Gastrocnemius medialis (tissue), 4 donors: Measurements from ENCODE around the gene XCL1. TPM values are rescaled to one million over a fixed set of nuclear protein-coding genes. Genes with fewer than 3 reads are reported as not detected.
A peak's percentile ranks its signal among the peaks of the same experiment; 100 is the strongest.
"Not testable (repeated sequence)": the region's sequence is repeated elsewhere in the genome, so short reads cannot be mapped to it uniquely, and the experiment has no call there.

Experiments used
- ATAC-seq, 2 donors: fragments of 150-250 bp; one replicate each; pipeline ENCODE4 v1.9.1; 2016
- DNase-seq, 2 donors: peaks; one replicate each; pipeline ENCODE4 v3.0.0-alpha.2; 2019
- H3K27ac ChIP-seq, 4 donors: fragments of 200-600 bp; sonication (generic); 1 replicate in 1 of 4; 2 replicates in 3 of 4; pipeline ENCODE4 v1.5.1; 2016 to 2018; ENCODE audit warnings: mild to moderate bottlenecking in 2 of 4, moderate library complexity in 1 of 4
- H3K27me3 ChIP-seq, 3 donors: fragments of 200-600 bp; sonication (generic) in 2 of 3; 1 replicate in 1 of 3; 2 replicates in 2 of 3; pipeline versions ENCODE4 v1.5.1 to v1.6.0; 2016 to 2019; ENCODE audit warnings: mild to moderate bottlenecking in 1 of 3, moderate library complexity in 1 of 3
- H3K36me3 ChIP-seq, 2 donors: fragments of 200-600 bp; sonication (generic) in 1 of 2; one replicate each; pipeline ENCODE4 v1.5.1; 2017 to 2018
- H3K4me1 ChIP-seq, 2 donors: fragments of 200-600 bp; sonication (generic) in 1 of 2; one replicate each; pipeline ENCODE4 v1.5.1; 2016 to 2017; ENCODE audit warnings: mild to moderate bottlenecking in 2 of 2
- H3K4me3 ChIP-seq, 4 donors: fragments of 200-600 bp; sonication (generic) in 3 of 4; 1 replicate in 1 of 4; 2 replicates in 3 of 4; pipeline ENCODE4 v1.5.1; 2016 to 2019; ENCODE audit warnings: mild to moderate bottlenecking in 2 of 4
- H3K9me3 ChIP-seq, 3 donors: fragments of 200-600 bp; sonication (generic) in 2 of 3; 1 replicate in 1 of 3; 2 replicates in 2 of 3; pipeline ENCODE4 v1.5.1; 2016 to 2019
- POLR2A ChIP-seq, 2 donors: fragments of 450-650 bp; IDR thresholded peaks; one replicate each; pipeline ENCODE4 v1.6.1; 2017; ENCODE audit warnings: antibody characterized with exemption in 2 of 2, mild to moderate bottlenecking in 2 of 2, moderate library complexity in 2 of 2
- in situ Hi-C, 4 donors: fragments of 200-750 bp; cut with MboI; loops; one replicate each; pipeline versions ENCODE4 v1.15.0 to v1.8.0; 2017; ENCODE audit warnings: low sequenced_read_pairs in 4 of 4
- intact Hi-C: fragments of 100-400 bp; cut with DNase I; formaldehyde crosslinking; loops from one replicate; pipeline ENCODE4 v1.15.1; 2023; ENCODE audit warnings: low total_unique reads
- total RNA-seq, 4 donors: library from RNA; depleted of rRNA; stranded (reverse); fragments of >200 nt; gene quantifications; one replicate each; pipeline versions ENCODE4 v1.1.0 to v1.2.3, GENCODE V29; 2016
- TF ChIP-seq, protein P1 (sequence below), 5 experiments: fragments of 450-650 bp in 3 of 5; fragments of 200-600 bp in 2 of 5; sonication (generic) in 2 of 5; IDR thresholded peaks in 4 of 5; conservative IDR thresholded peaks in 1 of 5; 1 replicate in 4 of 5; 2 replicates in 1 of 5; pipeline ENCODE4 v1.5.1; 2016 to 2019; ENCODE audit warnings: antibody characterized with exemption in 5 of 5, mild to moderate bottlenecking in 3 of 5, moderate library complexity in 3 of 5

Gene XCL1
- total RNA-seq, 4 donors from 2014 or later, result not detected

DNA sequence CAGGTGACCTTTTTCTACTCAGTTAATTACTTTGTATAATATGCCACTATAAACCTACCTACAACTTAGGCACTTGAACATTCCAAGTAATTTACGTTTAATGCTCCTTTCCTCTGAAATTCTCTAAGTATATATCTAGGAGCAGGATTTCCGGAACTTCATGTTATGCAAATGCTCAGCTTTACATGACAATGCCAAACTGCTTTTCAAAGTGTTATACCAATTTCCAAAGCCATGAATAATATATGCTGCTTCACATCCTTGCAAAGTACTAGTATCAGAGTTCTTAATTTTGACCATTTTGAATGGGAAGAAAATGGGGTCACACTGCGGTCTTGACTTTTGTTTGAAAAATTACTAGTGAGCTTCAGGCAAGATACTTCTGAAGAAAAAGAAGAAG is 5.8 kb upstream of the XCL1 start:
- no peaks in the 10 kb centered on the region for H3K4me1 ChIP-seq
- H3K27me3 ChIP-seq, result no peaks in the 10 kb centered on the region
- no peak overlapping the region for H3K27ac ChIP-seq
- intact Hi-C loops, result loop anchor here (5.0 kb wide), 2 partner anchors 133 to 228 kb away; no protein-coding TSS in a partner anchor
- H3K36me3 ChIP-seq, result no peaks in the 10 kb centered on the region
- H3K4me3 ChIP-seq, result no peak overlapping the region
- ATAC-seq (no peak), DNase-seq (no peak)
- H3K9me3 ChIP-seq, result no peaks in the 10 kb centered on the region
- TF ChIP-seq, protein P1, sequence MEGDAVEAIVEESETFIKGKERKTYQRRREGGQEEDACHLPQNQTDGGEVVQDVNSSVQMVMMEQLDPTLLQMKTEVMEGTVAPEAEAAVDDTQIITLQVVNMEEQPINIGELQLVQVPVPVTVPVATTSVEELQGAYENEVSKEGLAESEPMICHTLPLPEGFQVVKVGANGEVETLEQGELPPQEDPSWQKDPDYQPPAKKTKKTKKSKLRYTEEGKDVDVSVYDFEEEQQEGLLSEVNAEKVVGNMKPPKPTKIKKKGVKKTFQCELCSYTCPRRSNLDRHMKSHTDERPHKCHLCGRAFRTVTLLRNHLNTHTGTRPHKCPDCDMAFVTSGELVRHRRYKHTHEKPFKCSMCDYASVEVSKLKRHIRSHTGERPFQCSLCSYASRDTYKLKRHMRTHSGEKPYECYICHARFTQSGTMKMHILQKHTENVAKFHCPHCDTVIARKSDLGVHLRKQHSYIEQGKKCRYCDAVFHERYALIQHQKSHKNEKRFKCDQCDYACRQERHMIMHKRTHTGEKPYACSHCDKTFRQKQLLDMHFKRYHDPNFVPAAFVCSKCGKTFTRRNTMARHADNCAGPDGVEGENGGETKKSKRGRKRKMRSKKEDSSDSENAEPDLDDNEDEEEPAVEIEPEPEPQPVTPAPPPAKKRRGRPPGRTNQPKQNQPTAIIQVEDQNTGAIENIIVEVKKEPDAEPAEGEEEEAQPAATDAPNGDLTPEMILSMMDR (IDR thresholded peaks at IDR 0.05 in 4 of 5, conservative IDR thresholded peaks at IDR 0.05 in 1 of 5), result no peak
- no peak for TF ChIP-seq POLR2A (IDR thresholded peaks at IDR 0.05)
- in situ Hi-C loops, result loop anchor here in 3 of 4 donors (10.0 to 25.0 kb wide), 3 partner anchors 133 to 233 kb away; no protein-coding TSS in a partner anchor

DNA sequence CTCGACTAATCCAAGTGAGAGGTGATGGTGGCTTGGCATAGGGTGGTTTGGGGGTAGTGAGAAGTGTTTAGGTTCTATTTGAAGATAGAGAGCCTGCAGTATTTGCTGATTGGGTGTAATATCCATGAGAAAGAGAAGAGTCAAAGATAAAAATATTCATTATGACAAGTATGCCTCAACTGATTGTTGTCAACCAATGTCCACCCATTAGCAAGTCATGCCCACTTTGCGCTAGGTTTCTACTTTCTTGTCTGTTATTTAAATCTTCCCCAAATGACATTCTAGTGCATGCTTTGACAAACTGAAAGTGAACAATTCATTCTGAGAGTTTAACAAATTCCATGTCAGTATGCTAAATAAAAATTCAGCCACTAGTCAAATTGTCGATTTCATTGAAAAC is 3.8 kb upstream of the XCL1 start:
- in situ Hi-C loops (loop anchor here in 3 of 4 donors (10.0 to 25.0 kb wide), 3 partner anchors 135 to 235 kb away; no protein-coding TSS in a partner anchor), intact Hi-C loops (loop anchor here (5.0 kb wide), 2 partner anchors 135 to 230 kb away; no protein-coding TSS in a partner anchor)
- no peaks in the 10 kb centered on the region for H3K9me3 ChIP-seq
- TF ChIP-seq POLR2A (IDR thresholded peaks at IDR 0.05), result no peak
- TF ChIP-seq, protein P1 (IDR thresholded peaks at IDR 0.05 in 4 of 5, conservative IDR thresholded peaks at IDR 0.05 in 1 of 5), result no peak
- H3K4me3 ChIP-seq, result no peak overlapping the region
- DNase-seq (no peak), ATAC-seq (no peak)
- H3K4me1 ChIP-seq, result no peaks in the 10 kb centered on the region
- H3K36me3 ChIP-seq, result no peaks in the 10 kb centered on the region
- no peaks in the 10 kb centered on the region for H3K27me3 ChIP-seq
- H3K27ac ChIP-seq, result no peak overlapping the region

DNA sequence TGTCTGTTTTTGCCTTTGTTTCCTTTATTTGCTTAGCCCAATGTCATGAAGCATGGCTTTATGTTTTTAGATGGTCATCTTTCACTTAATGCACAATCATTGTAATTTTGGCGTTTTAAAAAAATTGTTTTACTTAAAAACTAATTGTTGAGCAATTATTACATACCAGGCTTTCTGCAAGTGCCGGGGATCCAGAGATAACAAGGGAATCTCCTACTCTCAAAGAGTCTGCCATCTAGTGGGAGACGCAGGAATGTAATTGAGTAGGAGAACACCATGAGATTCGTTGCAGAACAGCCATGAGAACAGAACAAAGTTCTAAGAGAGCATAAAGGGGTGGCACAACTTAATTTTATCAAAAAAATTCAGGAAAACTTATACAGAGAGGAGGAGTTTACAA is 2.2 kb upstream of the XCL1 start:
- H3K27me3 ChIP-seq, H3K4me3 ChIP-seq, DNase-seq, H3K9me3 ChIP-seq, H3K27ac ChIP-seq, H3K4me1 ChIP-seq, H3K36me3 ChIP-seq: not testable (repeated sequence)
- in situ Hi-C loops, result loop anchor here in 3 of 4 donors (10.0 to 25.0 kb wide), 3 partner anchors 137 to 237 kb away; no protein-coding TSS in a partner anchor
- intact Hi-C loops, result loop anchor here (5.0 kb wide), 2 partner anchors 137 to 232 kb away; no protein-coding TSS in a partner anchor
- TF ChIP-seq, protein P1 (IDR thresholded peaks at IDR 0.05 in 4 of 5, conservative IDR thresholded peaks at IDR 0.05 in 1 of 5), result peak in 4 of 5 experiments; percentile 22 to 55 (median 47)
- ATAC-seq, result peak; percentile 54 to 56

DNA sequence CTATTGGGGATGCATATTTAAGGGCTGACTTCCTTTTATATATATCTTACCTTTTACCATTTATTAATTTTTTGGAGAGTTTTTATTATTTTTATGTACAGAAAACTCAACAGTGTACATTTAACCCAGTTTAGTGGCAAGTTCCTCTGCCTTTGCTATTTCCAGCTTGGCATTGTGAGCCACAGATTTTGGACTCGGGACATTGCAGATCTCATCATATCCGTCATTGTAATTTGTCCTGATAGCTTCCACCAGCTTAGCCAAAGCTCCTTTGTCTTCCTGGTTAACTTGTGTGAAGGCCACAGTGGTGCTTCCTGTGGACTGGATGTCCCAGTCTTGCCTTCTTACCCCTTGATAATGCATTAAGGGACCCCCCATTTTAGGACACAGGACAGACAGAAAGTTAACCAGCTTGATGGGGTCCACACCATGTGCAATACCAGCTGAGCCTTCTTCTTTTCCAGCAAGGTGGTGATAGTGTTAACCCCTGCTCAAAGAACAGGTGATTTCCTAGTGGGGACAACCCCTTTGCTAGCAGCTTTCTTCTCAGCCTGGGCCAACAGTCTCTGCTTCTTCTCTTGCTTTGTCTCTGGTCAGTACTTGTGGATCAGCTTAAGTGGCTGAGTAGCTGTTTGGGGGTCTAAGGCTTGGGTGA is 2.3 kb downstream of the XCL1 start:
- H3K27ac ChIP-seq, ATAC-seq, DNase-seq, H3K36me3 ChIP-seq, H3K4me1 ChIP-seq, H3K27me3 ChIP-seq, intact Hi-C loops, H3K4me3 ChIP-seq, H3K9me3 ChIP-seq: not testable (repeated sequence)
- in situ Hi-C loops, result loop anchor here in 2 of 4 donors (10.0 kb wide), 1 partner anchor 234 kb away; no protein-coding TSS in a partner anchor

DNA sequence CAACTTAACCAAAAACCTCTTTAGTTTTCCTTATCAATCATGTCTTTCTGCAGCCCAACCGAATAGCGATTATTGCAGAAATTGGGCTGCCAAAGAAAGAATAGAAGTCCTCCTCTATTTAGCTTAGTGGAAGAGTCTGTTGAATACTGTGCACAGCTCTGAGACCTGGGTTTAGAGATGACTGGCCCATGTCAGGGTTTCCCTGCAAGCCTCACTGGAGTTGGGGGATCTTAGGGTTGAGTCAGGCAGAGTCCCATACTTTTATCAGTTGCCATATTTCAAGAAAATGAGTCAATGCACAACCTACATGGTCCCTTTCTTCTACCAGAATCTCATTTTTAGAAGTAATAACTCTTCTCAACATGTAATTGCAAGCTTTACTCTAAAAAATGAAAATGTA is 3.9 kb downstream of the XCL1 start:
- in situ Hi-C loops, result loop anchor here in 2 of 4 donors (10.0 kb wide), 2 partner anchors 145 to 245 kb away; no protein-coding TSS in a partner anchor
- H3K4me3 ChIP-seq, H3K4me1 ChIP-seq, H3K36me3 ChIP-seq, H3K9me3 ChIP-seq, H3K27ac ChIP-seq, H3K27me3 ChIP-seq, intact Hi-C loops, DNase-seq, ATAC-seq: not testable (repeated sequence)

DNA sequence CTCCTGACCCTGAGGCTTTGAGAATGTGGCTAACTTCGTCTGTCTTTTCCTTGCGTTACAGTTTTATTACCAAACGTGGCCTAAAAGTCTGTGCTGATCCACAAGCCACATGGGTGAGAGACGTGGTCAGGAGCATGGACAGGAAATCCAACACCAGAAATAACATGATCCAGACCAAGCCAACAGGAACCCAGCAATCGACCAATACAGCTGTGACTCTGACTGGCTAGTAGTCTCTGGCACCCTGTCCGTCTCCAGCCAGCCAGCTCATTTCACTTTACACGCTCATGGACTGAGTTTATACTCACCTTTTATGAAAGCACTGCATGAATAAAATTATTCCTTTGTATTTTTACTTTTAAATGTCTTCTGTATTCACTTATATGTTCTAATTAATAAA is 4.6 kb downstream of the XCL1 start:
- ATAC-seq, H3K9me3 ChIP-seq, H3K27ac ChIP-seq, intact Hi-C loops, H3K4me3 ChIP-seq, H3K4me1 ChIP-seq, H3K27me3 ChIP-seq, DNase-seq, H3K36me3 ChIP-seq: not testable (repeated sequence)
- in situ Hi-C loops, result loop anchor here in 2 of 4 donors (10.0 kb wide), 2 partner anchors 146 to 246 kb away; no protein-coding TSS in a partner anchor
